ENCODE measurements around the gene BAIAP2L2.
"Not testable (repeated sequence)": the region's sequence is repeated elsewhere in the genome, so short reads cannot be mapped to it uniquely, and the experiment has no call there.

Gene BAIAP2L2

GRCh38 chr22:38127869-38128268 lies 17.4 kb upstream of the BAIAP2L2 start:
- no peak for DNase-seq (ENCODE audit: low read depth in 2 of 2)

- no peak for DNase-seq (ENCODE audit: low read depth in 2 of 2)
Measured at GRCh38 chr22:38126928-38127668, 16.6 kb upstream of the BAIAP2L2 start.

GRCh38 chr22:38125751-38126201 lies 15.3 kb upstream of the BAIAP2L2 start:
- no peak for DNase-seq (ENCODE audit: low read depth in 2 of 2)

- DNase-seq (ENCODE audit: low read depth in 2 of 2): no peak
Measured at GRCh38 chr22:38125038-38125610, 14.6 kb upstream of the BAIAP2L2 start.

- DNase-seq (ENCODE audit: low read depth in 2 of 2): no peak
Measured at GRCh38 chr22:38124236-38124974, 13.9 kb upstream of the BAIAP2L2 start.

GRCh38 chr22:38122616-38123015 lies 12.1 kb upstream of the BAIAP2L2 start:
- DNase-seq (ENCODE audit: low read depth in 2 of 2): no peak

GRCh38 chr22:38120359-38121110 lies 10.1 kb upstream of the BAIAP2L2 start:
- no peak for DNase-seq (ENCODE audit: low read depth in 2 of 2)

GRCh38 chr22:38118747-38119146 lies 8.3 kb upstream of the BAIAP2L2 start:
- not testable (repeated sequence) for DNase-seq (ENCODE audit: low read depth in 2 of 2)

GRCh38 chr22:38118182-38118581 lies 7.7 kb upstream of the BAIAP2L2 start:
- DNase-seq (ENCODE audit: low read depth in 2 of 2): no peak

GRCh38 chr22:38117556-38117955 lies 7.1 kb upstream of the BAIAP2L2 start:
- not testable (repeated sequence) for DNase-seq (ENCODE audit: low read depth in 2 of 2)

GRCh38 chr22:38115423-38116205 lies 5.1 kb upstream of the BAIAP2L2 start:
- DNase-seq (ENCODE audit: low read depth in 2 of 2): no peak

- peak; percentile 30 to 63 for DNase-seq (ENCODE audit: low read depth in 2 of 2)
Measured at GRCh38 chr22:38114484-38115398, 4.3 kb upstream of the BAIAP2L2 start.

- no peak for DNase-seq (ENCODE audit: low read depth in 2 of 2)
Measured at GRCh38 chr22:38112381-38112780, 1.9 kb upstream of the BAIAP2L2 start.

GRCh38 chr22:38111925-38112355 lies 1.5 kb upstream of the BAIAP2L2 start:
- DNase-seq (ENCODE audit: low read depth in 2 of 2): no peak

- DNase-seq (ENCODE audit: low read depth in 2 of 2): no peak
Measured at GRCh38 chr22:38110863-38111852, 674 bp upstream of the BAIAP2L2 start.

GRCh38 chr22:38109371-38110001 lies 998 bp downstream of the BAIAP2L2 start:
- DNase-seq (ENCODE audit: low read depth in 2 of 2): no peak

GRCh38 chr22:38108561-38109319 lies 1.7 kb downstream of the BAIAP2L2 start:
- DNase-seq (ENCODE audit: low read depth in 2 of 2): no peak
